ENCODE results near the gene TMCC1.
"Not testable (repeated sequence)": the region's sequence is repeated elsewhere in the genome, so short reads cannot be mapped to it uniquely, and the experiment has no call there.

TMCC1 gene

GRCh38 chr3:129834580-129834979 is 58.9 kb downstream of the TMCC1 start:
- Histone ChIP-seq H3K36me3 (no peaks in the 10 kb centered on the region), H3K9me3 (ENCODE audit: severe bottlenecking) (no peaks in the 10 kb centered on the region), H3K27me3 (ENCODE audit: insufficient read depth, low read depth, severe bottlenecking) (no peaks in the 10 kb centered on the region), H3K4me3 (ENCODE audit: low read depth, low read length) (no peak overlapping the region), H3K27ac (no peak overlapping the region)
- no peak for DNase-seq
- no peak for TF ChIP-seq CTCF (IDR thresholded peaks at IDR 0.05; ENCODE audit: low read depth, low read length)

GRCh38 chr3:129831942-129832341 is 61.6 kb downstream of the TMCC1 start:
- H3K27me3 ChIP-seq (ENCODE audit: insufficient read depth, low read depth, severe bottlenecking); H3K36me3 ChIP-seq; H3K27ac ChIP-seq; H3K4me3 ChIP-seq (ENCODE audit: low read depth, low read length); H3K9me3 ChIP-seq (ENCODE audit: severe bottlenecking): not testable (repeated sequence)
- DNase-seq: peak; percentile 15

GRCh38 chr3:129831503-129831902 is 62.0 kb downstream of the TMCC1 start:
- H3K9me3 ChIP-seq (ENCODE audit: severe bottlenecking): no peaks in the 10 kb centered on the region
- H3K36me3 ChIP-seq: 0 out of 2 replicates have a peak, but pooled peaks cover 5% of the 10 kb centered on the region
- no peaks in the 10 kb centered on the region for H3K27me3 ChIP-seq (ENCODE audit: insufficient read depth, low read depth, severe bottlenecking)
- no peak for TF ChIP-seq CTCF (IDR thresholded peaks at IDR 0.05; ENCODE audit: low read depth, low read length)
- H3K27ac ChIP-seq: no peak overlapping the region
- DNase-seq: no peak
- no peak overlapping the region for H3K4me3 ChIP-seq (ENCODE audit: low read depth, low read length)

GRCh38 chr3:129829640-129830039 is 63.9 kb downstream of the TMCC1 start:
- Histone ChIP-seq H3K36me3 (0 out of 2 replicates have a peak, but pooled peaks cover 5% of the 10 kb centered on the region), H3K27ac (no peak overlapping the region), H3K27me3 (ENCODE audit: insufficient read depth, low read depth, severe bottlenecking) (no peaks in the 10 kb centered on the region), H3K4me3 (ENCODE audit: low read depth, low read length) (no peak overlapping the region), H3K9me3 (ENCODE audit: severe bottlenecking) (no peaks in the 10 kb centered on the region)
- peak; percentile 38; the same call in 1 of the 2 replicates for TF ChIP-seq CTCF (IDR thresholded peaks at IDR 0.05; ENCODE audit: low read depth, low read length)
- peak; percentile 39 for DNase-seq

DNA sequence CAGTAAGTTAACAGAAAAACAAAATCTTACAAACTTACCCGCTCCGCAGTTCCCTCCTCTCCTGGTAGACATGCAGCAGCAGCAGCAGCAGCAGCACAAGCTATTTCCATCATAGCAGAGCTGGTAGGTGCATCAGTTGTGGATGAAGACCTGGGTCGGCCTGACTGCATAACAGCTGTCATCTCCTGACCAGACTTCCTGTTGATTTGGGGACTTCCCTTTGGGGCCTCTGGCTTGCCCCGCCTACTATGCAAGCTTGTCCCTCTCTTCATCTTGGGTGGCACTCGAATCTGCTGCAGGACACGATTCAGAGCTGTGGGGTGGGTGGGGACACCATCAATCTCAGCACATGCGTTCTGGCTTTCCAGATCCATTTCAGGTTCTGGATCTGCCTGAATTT is 65.7 kb downstream of the TMCC1 start:
- no peak for TF ChIP-seq CTCF (IDR thresholded peaks at IDR 0.05; ENCODE audit: low read depth, low read length)

GRCh38 chr3:129824926-129825541 is 68.5 kb downstream of the TMCC1 start:
- Histone ChIP-seq H3K27me3 (ENCODE audit: insufficient read depth, low read depth, severe bottlenecking) (no peaks in the 10 kb centered on the region), H3K27ac (no peak overlapping the region), H3K4me3 (ENCODE audit: low read depth, low read length) (no peak overlapping the region), H3K9me3 (ENCODE audit: severe bottlenecking) (no peaks in the 10 kb centered on the region), H3K36me3 (0 out of 2 replicates have a peak, but pooled peaks cover 5% of the 10 kb centered on the region)
- peak; percentile 55 for DNase-seq
- TF ChIP-seq CTCF (IDR thresholded peaks at IDR 0.05; ENCODE audit: low read depth, low read length): peak; percentile 52

More for the DNA sequence above, 65.7 kb downstream of the TMCC1 start:
- H3K36me3 ChIP-seq: 0 out of 2 replicates have a peak, but pooled peaks cover 5% of the 10 kb centered on the region
- H3K27ac ChIP-seq: no peak overlapping the region
- no peaks in the 10 kb centered on the region for H3K27me3 ChIP-seq (ENCODE audit: insufficient read depth, low read depth, severe bottlenecking)
- no peaks in the 10 kb centered on the region for H3K9me3 ChIP-seq (ENCODE audit: severe bottlenecking)
- H3K4me3 ChIP-seq (ENCODE audit: low read depth, low read length): no peak overlapping the region
- DNase-seq: no peak
